ENCODE results near the gene PEX10.

The PEX10 gene

DNA sequence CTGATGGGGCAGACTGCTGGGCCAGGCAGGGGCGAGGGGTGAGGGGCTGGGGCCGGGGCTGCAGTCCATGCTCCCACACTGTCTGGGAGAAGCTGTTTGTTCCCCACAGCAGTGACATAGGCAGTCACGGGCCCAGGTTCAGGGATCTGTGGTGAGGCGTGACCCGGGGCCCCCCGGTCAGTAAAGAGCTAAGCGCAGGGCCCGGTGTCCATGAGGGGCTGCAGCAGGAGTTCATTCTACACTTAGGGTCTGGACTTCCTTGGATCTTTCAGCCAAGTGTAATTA, 4.4 kb downstream of the PEX10 start:
- Mint-ChIP-seq H3K36me3 (ENCODE audit: low read depth) (peaks cover 34% of the 10 kb centered on the region), H3K27me3 (no peaks in the 10 kb centered on the region), H3K4me1 (ENCODE audit: low read depth) (peaks cover 10% of the 10 kb centered on the region), H3K9me3 (no peaks in the 10 kb centered on the region), H3K27ac (no peak overlapping the region), H3K4me3 (no peak overlapping the region)

DNA sequence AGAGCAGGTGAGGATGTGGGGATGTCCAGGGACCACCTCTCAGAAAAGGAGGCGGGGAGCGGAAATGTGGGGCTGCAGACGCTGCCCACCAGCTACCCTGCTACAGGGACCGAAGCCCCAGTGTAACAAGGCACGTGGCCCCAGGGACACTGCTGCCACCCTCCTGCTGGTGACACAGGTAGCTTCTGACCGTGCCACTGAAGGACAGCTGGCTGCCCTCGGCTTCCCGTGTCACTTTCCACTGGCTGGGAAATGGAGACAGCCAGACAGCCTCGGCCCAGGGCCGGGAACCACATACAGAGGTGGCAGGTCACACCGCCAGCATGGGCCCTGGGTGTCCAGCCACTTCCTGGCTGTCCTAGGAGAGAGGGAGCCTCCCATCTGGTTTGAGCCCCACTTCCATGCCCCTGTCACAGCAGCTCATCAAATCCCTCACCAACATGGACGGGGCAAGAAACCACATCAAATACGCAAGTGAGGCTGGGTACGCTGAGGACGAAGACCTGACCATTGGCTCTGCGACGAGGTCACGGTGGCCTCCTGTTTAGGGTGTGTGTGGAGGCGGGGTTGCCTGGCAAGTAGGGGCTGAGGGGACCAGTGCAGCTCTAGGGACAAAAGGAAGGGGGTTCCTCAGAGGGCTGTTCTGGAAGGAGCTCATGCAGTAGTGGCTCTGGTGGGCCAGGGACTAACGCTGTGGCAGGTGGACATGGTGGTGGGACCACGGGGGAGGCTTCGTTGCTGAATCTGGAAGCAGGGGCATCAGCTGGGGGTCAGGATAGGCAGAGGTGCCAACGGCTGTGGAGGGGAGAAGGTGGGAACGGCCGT, 5.0 kb downstream of the PEX10 start:
- H3K36me3 Mint-ChIP-seq (ENCODE audit: low read depth) = peaks cover 37% of the 10 kb centered on the region
- no peak overlapping the region for H3K27ac Mint-ChIP-seq
- H3K4me1 Mint-ChIP-seq (ENCODE audit: low read depth) = peaks cover 10% of the 10 kb centered on the region
- no peaks in the 10 kb centered on the region for H3K27me3 Mint-ChIP-seq
- no peak overlapping the region for H3K4me3 Mint-ChIP-seq
- no peaks in the 10 kb centered on the region for H3K9me3 Mint-ChIP-seq

DNA sequence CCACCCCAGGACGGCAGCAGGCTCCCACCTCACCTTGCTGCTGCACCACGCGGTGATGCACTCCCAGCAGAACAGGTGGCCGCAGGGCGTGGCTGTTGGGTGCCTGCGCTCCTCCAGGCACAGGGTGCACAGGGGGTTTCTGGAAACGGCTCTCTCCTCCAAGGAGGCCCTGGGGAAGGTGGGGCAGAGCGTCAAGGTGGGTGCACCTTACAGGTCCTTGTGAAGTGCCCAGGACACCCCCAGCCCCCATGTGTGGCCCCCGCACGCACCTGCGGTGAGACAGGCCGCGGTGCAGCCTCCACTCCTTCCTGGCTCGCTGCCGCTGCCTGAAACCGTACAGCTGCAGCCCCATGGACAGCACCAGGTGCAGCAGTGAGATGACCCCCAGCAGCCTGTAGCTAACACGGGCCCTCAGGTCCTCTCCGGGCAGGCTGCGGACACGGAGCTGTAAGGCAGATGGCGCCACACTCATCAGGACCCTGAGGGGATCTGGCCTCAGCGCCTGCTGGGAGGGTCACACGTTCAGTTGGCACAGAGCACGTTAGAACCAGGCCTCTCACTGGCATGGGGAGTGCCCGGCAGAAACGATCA, 5.8 kb downstream of the PEX10 start:
- Mint-ChIP-seq H3K4me1 (ENCODE audit: low read depth) (peaks cover 10% of the 10 kb centered on the region), H3K27ac (no peak overlapping the region), H3K36me3 (ENCODE audit: low read depth) (peaks cover 45% of the 10 kb centered on the region), H3K9me3 (no peaks in the 10 kb centered on the region), H3K4me3 (no peak overlapping the region), H3K27me3 (no peaks in the 10 kb centered on the region)

DNA sequence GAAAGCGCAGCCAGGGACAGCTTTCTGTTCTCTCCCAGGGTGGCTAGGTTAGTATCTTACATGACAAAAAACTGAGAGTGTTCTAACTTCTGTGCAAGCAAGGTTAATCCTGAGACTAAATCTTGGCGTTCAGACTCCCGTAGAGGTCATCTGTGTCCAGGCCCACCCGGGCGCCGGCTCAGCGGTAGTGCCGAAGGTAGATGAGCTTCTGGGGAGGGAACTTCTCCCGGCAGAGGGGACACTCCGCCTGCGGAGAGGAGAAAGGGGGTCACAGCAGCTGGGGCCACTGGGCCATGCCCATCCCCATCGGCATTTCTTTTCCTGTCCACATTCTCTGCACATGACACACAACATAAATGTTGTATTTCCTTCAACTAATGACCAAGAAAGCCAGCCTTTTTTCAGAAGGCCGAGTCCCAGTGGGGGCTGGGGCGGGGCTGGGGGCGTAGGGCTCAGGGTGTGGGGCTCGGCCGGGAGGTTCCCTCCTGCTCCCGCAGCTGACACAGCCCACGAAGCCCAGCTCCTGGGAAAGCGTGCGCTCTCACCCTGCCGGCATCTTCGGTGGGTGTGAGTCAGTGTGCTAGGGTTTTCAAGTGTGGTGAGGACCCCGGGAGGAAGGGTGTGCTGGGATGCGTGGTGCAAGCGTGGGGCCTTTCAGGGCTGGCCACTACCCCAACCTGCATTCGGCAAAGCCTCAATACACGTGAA, 6.6 kb downstream of the PEX10 start:
- Mint-ChIP-seq H3K4me3 (no peak overlapping the region), H3K9me3 (no peaks in the 10 kb centered on the region), H3K27me3 (no peaks in the 10 kb centered on the region), H3K27ac (no peak overlapping the region), H3K4me1 (ENCODE audit: low read depth) (peaks cover 5% of the 10 kb centered on the region), H3K36me3 (ENCODE audit: low read depth) (peaks cover 46% of the 10 kb centered on the region)

DNA sequence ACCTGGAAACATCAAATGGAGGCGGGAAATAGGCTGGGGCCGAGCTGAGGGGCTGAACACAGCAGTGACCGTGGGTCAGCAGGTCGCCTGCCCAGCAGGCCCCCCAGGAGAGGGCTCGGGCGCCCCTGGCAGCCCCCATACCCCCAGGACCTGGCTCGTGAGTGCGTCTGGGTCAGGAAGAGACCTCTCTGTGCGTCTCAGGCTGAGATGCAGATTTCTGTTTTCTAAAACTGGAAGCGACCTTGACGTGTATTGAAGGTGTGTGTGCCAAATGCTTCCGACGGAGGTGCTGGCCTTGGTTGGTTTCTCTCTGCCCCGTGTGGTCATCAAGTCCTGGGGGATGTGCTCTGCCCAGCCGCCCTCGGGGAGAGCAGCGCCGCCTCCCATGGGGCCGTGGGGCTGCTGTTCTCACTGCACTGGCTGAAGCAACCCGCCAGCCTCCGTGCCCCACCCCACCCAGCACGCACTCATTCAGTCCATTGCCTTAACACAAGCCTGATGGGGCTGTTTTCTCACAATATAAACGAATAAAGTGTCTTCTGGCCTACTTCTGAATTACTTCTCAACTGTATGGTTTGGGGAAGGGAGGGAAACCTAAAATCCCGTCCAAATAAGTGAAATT, 7.4 kb downstream of the PEX10 start:
- H3K27me3 Mint-ChIP-seq = no peaks in the 10 kb centered on the region
- H3K27ac Mint-ChIP-seq = no peak overlapping the region
- H3K36me3 Mint-ChIP-seq (ENCODE audit: low read depth) = peaks cover 47% of the 10 kb centered on the region
- no peaks in the 10 kb centered on the region for H3K9me3 Mint-ChIP-seq
- H3K4me3 Mint-ChIP-seq = no peak overlapping the region
- peaks cover 4% of the 10 kb centered on the region for H3K4me1 Mint-ChIP-seq (ENCODE audit: low read depth)

DNA sequence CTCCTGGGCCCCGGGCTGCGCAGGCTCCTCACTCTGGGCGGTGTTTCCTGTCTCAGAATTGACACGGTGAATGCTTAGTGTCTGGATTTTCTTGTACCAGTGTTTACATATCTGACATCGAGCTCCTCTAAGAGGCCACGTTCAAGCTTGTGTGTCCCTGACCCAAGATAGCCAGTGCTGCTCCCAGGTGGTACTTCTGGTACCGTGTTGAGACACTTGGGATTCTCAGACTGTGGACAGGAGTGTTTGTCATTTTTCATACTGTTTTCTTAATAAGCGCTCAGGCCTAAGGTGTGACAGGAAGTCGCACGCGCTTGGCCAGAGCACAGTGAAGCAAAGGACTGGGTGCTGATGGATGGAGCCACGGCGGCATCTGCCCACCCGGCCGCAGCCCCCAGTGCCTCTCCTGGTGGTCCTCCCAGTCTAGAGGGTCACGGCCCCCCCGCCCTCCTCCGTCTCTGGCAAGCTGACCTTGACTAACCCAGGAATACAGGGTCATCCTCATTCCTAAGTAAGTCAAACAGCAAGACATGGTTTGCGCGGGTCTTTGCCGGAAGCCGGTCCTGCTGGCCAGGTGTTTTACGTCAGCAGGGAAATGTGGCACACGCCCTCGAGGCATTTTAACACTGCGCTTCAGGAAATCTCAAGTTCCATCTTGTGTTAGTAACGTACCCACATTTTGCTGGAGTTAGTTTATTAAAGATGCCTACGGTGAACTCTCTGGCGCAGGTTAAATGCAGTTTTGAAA, 8.0 kb downstream of the PEX10 start:
- Mint-ChIP-seq H3K9me3 (no peaks in the 10 kb centered on the region), H3K4me1 (ENCODE audit: low read depth) (peaks cover 4% of the 10 kb centered on the region), H3K36me3 (ENCODE audit: low read depth) (peaks cover 52% of the 10 kb centered on the region), H3K27me3 (no peaks in the 10 kb centered on the region), H3K4me3 (no peak overlapping the region), H3K27ac (no peak overlapping the region)

DNA sequence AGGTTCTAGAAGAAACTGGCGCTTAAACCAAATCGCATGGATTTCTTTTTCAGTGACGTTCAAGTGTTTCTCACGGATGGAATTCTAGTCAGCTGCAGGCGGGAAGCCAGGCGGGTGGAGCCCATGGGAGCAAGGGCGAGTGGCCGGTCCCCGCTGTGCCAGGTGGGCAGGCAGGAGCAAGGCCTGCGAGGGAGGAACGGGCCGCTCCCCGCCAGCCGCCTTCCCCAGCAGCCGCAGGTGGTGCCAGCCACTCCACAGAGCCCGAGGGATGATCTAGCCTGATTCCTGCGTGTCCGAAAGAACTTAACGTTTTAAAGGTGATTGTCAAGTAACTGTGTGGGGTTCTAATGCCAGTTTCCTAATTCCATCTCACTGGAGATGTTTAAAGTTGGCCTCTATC, 9.1 kb downstream of the PEX10 start:
- no peak overlapping the region for H3K27ac Mint-ChIP-seq
- no peaks in the 10 kb centered on the region for H3K27me3 Mint-ChIP-seq
- no peak overlapping the region for H3K4me3 Mint-ChIP-seq
- peaks cover 4% of the 10 kb centered on the region for H3K4me1 Mint-ChIP-seq (ENCODE audit: low read depth)
- no peaks in the 10 kb centered on the region for H3K9me3 Mint-ChIP-seq
- peaks cover 57% of the 10 kb centered on the region for H3K36me3 Mint-ChIP-seq (ENCODE audit: low read depth)

DNA sequence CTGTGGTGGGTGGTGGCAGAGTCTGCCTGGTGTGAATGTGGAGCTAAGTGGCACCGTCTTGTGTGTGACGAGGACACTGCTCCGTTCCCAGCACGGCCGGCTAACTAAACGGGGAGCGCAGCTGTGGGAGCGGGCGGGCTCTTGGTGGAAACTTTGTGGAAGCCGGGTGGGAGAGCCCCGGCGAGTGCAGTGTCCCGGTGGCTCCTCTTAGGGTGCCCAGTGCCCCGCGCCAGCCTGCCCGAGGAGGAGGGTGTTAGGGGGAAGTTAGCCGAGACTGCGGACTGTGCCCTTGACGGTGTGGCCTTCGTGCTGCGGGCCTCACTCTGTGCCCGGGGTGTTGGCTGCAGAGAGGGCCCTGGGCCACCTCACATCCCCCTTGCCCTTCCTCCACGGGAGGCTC, 9.9 kb downstream of the PEX10 start:
- no peak overlapping the region for H3K4me3 Mint-ChIP-seq
- no peaks in the 10 kb centered on the region for H3K27me3 Mint-ChIP-seq
- peaks cover 56% of the 10 kb centered on the region for H3K36me3 Mint-ChIP-seq (ENCODE audit: low read depth)
- H3K27ac Mint-ChIP-seq = no peak overlapping the region
- peaks cover 4% of the 10 kb centered on the region for H3K4me1 Mint-ChIP-seq (ENCODE audit: low read depth)
- no peaks in the 10 kb centered on the region for H3K9me3 Mint-ChIP-seq

DNA sequence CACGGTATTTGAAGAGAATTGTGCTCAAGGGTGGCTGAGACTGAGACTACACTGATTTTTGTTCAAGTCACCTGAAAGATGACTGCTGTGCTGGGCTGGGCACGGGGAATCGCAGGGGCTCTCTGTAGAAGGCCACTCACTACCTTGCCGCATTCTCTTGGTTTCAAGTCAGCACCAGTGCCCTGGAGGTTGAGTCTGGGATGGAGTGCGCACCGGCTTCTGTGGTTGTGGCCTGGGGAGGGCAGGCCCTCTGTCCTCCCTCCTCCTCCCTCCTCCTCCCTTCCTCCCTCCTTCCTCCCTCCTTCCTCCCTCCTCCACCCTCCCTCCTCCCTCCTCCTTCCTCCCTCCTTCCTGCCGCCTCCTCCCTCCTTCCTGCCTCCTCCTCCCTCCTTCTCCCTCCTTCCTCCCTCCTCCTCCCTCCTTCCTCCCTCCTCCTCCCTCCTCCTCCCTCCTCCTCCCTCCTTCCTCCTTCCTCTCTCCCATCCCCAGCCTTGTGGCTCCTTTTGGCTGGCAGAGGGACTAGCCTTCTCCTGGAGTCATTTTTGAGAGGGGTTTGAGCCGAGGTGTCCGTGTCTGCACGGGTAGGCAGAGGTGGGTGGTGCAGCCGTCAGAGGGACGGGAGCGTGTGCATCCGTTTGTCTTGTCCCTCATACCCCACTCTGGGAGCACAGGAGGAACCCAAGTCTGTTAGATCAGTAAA, 11.3 kb downstream of the PEX10 start:
- Mint-ChIP-seq H3K4me1 (ENCODE audit: low read depth) (peaks cover 4% of the 10 kb centered on the region), H3K36me3 (ENCODE audit: low read depth) (peaks cover 63% of the 10 kb centered on the region), H3K4me3 (no peak overlapping the region), H3K9me3 (no peaks in the 10 kb centered on the region), H3K27ac (no peak overlapping the region), H3K27me3 (no peaks in the 10 kb centered on the region)

DNA sequence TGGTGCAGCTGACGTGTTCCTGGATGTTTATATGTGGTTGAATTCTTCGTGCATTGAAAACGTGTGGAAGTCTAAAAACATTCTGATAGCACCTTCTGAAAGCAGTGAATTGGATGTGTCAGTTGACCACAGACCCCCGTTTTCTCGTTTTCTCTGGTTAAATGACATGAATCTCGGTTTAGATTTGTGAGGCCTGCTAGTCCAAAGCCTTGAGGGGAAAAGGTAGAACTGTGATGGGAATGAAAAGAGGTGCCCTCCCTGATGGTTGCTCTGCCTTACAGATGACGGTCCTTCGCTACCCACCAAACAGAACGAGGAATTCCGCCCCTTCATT, 11.8 kb downstream of the PEX10 start:
- H3K36me3 Mint-ChIP-seq (ENCODE audit: low read depth) = peaks cover 65% of the 10 kb centered on the region
- no peaks in the 10 kb centered on the region for H3K27me3 Mint-ChIP-seq
- H3K9me3 Mint-ChIP-seq = no peaks in the 10 kb centered on the region
- no peak overlapping the region for H3K4me3 Mint-ChIP-seq
- no peak overlapping the region for H3K27ac Mint-ChIP-seq
- H3K4me1 Mint-ChIP-seq (ENCODE audit: low read depth) = peaks cover 4% of the 10 kb centered on the region

DNA sequence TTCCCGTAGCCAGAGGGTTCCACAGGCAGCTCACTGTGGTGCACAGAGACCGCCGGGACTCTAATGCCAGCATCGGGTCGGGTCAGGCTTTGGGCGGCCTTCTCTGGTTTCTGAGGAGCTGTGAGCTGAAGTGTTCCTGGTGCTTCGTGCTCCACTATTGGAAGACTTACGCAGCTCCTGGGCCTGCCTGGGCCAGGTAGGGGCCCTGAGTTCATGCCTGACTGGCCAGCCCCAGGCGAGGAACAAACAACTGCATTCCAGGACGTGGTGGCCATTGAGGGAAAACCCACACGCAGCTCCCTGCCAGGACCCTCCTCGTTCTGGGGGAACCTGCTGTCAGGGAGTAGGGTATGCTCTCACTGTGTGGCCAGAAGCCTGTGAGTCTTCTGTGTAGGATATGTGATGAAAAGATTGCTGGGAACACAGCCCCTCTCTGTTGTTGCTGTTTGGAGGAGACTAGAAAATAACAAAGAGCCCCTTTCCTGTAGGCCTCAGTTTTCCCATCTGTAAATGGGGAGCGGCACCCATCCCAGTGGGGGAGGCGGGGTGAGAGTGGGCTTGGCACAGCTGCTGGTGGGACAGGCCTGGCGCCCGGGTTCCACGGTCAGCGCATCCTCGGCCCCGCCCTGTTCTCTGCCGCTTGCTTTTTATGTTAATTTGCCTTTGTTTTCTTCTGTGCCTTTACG, 12.3 kb downstream of the PEX10 start:
- Mint-ChIP-seq H3K4me3 (no peak overlapping the region), H3K9me3 (no peaks in the 10 kb centered on the region), H3K27me3 (no peaks in the 10 kb centered on the region), H3K27ac (no peak overlapping the region), H3K4me1 (ENCODE audit: low read depth) (peaks cover 5% of the 10 kb centered on the region), H3K36me3 (ENCODE audit: low read depth) (peaks cover 69% of the 10 kb centered on the region)

DNA sequence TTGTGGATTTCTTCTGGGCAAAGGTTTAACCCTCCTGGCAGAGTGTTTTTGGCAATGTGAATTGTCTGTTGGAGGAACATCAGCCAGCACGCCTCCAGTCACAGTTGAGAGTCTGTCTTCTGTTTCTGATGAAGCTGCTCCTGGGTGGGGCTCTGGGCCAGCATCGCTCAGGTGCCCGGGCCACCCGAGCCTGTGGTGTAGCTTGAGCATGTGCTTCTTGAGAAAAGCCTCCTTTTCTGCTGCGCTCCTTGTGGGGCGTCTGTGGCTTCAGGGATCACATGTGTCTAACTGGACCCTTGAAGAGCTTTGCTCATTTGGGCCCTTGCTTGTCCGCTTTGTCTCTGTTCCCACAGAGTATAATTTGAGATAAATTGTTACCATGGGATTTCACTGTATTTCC, 13.5 kb downstream of the PEX10 start:
- Mint-ChIP-seq H3K9me3 (no peaks in the 10 kb centered on the region), H3K4me1 (ENCODE audit: low read depth) (peaks cover 16% of the 10 kb centered on the region), H3K4me3 (no peak overlapping the region), H3K36me3 (ENCODE audit: low read depth) (peaks cover 75% of the 10 kb centered on the region), H3K27ac (peak overlapping the region; percentile 72), H3K27me3 (no peaks in the 10 kb centered on the region)

DNA sequence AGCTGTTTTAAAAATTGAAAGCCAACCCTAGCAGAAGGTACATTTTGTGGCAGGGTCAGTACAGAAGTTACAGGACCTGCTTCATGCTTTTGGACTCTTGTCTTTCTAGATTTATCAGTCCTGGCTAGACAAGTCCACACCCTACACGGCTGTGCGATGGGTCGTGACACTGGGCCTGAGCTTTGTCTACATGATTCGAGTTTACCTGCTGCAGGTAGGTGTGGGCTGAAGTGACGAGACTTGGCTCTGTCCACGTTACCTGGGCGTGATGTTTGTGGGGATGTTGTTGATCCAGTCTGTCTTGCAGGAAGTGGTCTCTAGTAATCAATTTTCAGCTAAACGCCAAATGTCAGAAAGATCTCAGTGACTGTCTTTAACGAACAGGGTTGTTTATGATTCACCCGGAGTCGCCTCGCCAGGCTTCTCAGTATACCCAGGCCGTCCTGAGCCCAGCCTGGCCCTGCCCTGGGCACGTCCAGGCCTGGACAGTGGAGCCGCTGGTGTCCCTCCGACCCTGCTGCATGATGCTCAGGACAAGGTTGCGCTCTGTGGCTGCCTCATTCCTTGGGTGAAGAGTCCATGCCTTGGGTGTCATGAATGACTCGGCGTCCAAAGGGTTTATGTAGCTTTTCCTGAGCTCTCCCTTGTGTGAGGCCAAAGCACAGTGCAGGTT, 15.2 kb downstream of the PEX10 start:
- Mint-ChIP-seq H3K27me3 (no peaks in the 10 kb centered on the region), H3K4me3 (no peak overlapping the region), H3K9me3 (no peaks in the 10 kb centered on the region), H3K27ac (no peak overlapping the region), H3K36me3 (ENCODE audit: low read depth) (peaks cover 69% of the 10 kb centered on the region), H3K4me1 (ENCODE audit: low read depth) (peaks cover 32% of the 10 kb centered on the region)
